ENCODE measurements around the gene SPOCK2.
"Not testable (repeated sequence)": the region's sequence is repeated elsewhere in the genome, so short reads cannot be mapped to it uniquely, and the experiment has no call there.

The SPOCK2 gene, protein sequence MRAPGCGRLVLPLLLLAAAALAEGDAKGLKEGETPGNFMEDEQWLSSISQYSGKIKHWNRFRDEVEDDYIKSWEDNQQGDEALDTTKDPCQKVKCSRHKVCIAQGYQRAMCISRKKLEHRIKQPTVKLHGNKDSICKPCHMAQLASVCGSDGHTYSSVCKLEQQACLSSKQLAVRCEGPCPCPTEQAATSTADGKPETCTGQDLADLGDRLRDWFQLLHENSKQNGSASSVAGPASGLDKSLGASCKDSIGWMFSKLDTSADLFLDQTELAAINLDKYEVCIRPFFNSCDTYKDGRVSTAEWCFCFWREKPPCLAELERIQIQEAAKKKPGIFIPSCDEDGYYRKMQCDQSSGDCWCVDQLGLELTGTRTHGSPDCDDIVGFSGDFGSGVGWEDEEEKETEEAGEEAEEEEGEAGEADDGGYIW

DNA sequence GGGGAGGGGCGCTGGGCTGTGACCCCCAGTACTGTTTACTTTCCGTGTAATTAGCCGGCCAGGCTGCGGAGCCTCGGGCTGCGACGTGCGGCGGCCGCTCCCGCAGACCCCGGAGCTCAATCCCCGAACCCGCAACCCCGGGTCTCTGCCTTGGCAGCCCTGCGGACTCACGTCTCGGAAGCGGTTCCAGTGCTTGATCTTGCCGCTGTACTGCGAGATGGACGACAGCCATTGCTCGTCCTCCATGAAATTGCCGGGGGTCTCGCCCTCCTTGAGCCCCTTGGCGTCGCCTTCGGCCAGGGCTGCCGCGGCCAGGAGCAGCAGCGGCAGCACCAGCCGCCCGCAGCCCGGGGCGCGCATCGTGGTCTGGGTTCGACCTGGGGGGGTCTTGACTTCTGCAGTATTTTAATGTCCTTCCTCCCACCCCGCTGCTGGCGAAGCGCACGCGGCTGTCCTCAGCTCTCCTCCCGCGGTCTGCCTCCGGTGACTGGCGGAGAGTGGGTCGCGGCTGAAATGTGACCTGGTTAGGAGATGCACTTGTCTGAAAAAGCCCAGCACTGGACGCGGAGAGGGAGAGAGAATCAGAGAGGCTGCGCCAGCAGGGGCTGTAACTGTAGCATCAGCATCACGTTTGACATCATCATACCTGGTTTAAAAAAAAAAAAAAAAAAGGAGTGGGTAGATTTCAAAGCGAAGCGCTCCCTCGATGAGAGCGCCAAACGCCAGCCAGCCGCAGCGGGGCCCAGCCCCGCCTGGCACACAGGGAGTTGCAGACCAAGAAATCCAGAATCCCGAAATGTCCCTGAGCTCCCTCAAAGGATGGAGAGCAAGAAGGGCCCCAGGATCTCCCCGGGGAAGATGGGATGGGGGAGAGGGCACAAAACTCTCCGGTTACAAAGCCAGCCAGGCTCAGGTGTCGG, at the start of gene SPOCK2:
SPOCK2 (minus strand) TSS at position 583 of the 920 bp plus-strand sequence; CDS start at position 360, 223 bp downstream.
- peak; percentile 42 to 46 (median 44) for DNase-seq (ENCODE audit: low read depth in 3 of 3, low spot score in 1 of 3)

DNA sequence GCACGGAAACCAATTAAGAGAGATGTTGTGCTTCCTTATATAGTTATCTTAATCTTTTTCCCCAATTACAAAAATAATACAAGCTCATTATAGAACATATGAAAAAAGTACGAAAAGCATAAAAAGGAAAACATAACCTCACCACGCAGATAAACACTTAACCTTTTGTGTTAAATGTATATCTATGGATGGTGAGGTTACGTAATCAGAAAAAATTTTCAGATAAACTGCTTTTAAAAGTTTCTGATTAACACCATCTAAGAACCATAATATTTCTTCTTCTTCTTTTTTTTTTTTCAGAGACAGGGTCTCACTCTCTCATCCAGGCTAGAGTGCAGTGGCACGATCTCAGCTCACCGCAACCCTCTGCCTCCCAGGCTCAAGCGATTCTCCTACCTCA, 49.2 kb upstream of the SPOCK2 start:
- no peak for DNase-seq (ENCODE audit: low read depth in 3 of 3, low spot score in 1 of 3)

DNA sequence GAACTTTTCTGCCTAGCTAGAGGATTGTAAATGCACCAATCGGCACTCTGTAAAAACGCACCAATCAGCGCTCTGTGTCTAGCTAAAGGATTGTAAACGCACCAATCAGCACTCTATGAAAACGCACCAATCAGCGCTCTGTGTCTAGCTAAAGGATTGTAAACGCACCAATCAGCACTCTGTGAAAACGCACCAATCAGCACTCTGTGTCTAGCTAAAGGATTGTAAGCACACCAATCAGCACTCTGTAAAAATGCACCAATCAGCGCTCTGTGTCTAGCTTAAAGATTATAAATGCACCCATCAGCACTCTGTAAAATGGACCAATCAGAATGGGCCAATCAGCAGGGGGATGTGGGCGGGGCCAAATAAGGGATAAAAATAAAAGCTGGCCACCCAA, 47.9 kb upstream of the SPOCK2 start:
- not testable (repeated sequence) for DNase-seq (ENCODE audit: low read depth in 3 of 3, low spot score in 1 of 3)

DNA sequence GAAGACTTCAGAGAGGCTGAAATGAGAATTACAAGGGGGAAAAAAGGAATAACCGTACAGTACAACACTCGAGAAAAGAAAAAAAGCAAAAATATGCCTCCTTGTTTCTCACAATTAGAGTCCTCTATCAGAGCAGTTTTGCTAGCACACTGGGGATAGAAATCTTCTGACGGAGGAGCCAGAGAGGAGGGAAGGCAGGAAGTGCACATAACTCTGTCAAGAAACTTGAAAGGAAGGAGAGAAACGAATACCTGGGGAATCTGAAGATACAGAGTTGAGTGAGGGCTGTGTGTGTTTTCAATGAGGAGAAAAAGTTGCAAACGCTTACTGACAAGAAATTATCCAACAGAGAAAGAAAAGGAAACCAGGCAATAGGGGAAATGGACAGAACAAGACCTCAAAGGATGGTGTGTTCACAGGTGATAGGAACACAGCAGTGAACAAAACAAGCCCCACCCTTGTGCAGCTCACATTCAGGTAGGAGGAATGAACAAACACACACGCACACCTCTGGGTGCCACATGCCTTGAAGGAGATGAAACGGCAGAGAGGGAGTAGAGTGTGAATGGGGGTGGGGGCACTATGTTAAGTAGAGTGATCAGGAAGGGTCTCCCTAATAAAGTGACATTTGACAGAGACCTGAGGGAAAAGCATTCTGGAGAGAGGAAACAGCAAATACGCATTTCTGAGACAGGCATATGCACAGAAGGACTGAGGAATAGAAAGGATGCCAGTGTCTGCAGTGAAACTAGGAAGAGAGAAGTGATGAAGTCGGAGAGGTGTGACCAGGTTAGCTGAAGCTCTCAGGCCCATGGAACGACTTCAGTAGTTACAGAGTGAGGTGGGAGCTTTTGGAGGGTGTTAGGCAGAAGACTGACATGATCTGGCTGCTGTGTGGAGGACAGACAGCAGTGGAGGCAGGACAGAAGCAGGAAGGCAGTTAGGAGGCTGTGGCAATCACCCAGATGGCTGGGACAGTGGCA, 46.7 kb upstream of the SPOCK2 start:
- DNase-seq (ENCODE audit: low read depth in 3 of 3, low spot score in 1 of 3) = no peak

DNA sequence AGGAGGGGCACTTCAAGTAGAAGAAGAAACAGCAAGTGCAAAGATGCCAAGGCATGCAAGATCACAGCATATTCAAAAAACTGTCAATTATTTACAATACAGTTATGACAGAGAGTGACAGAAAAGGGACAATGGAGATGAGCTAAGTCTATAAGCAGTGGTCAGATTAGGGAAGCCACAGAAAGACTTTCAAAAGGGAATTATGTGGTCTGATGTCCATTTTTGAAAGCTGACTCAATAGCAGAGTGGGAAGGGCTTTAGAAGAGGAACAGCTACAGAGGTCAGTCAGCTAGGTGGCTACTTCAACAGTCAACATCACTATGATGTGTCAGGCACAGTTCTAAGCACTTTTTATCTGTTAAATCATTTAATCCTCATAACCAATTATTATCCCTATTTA, 45.2 kb upstream of the SPOCK2 start:
- no peak for DNase-seq (ENCODE audit: low read depth in 3 of 3, low spot score in 1 of 3)

DNA sequence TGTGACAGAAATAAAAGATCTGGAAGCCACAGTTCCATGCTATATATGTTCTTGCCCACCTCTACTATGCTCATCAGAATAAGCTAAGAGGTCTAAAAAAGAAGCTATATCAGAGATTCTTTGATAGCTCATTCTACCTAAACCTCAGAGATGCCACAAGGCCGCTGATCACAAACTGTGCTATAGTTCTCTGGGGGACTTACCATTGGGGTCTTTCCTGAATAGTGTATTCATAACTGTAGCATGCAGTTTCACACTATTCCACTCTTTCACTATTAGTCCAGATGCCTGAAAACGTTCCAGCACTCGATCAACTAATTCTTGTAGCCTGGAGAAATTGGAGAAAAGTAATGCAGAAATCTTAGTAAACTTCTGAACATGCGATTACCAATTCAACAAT, 44.5 kb upstream of the SPOCK2 start:
- DNase-seq (ENCODE audit: low read depth in 3 of 3, low spot score in 1 of 3) = no peak

DNA sequence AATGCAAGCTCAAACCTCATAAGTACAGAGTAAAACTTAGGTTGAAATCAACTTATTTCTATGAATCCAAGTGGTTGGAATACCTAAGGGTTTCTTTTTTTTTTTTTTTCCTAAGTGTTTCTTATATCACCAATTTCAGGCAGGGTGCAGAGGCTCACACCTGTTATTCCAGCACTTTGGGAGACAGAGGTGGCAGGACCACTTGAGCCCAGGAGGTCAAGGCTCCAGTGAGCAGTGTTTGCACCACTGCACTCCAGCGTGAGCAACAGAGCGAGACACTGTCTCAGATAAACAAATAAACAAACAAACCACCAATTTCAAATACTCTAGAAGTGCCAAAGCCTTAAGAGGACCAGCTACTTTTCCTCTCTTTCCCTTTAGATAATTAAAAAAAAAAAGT, 39.2 kb upstream of the SPOCK2 start:
- no peak for DNase-seq (ENCODE audit: low read depth in 3 of 3, low spot score in 1 of 3)

DNA sequence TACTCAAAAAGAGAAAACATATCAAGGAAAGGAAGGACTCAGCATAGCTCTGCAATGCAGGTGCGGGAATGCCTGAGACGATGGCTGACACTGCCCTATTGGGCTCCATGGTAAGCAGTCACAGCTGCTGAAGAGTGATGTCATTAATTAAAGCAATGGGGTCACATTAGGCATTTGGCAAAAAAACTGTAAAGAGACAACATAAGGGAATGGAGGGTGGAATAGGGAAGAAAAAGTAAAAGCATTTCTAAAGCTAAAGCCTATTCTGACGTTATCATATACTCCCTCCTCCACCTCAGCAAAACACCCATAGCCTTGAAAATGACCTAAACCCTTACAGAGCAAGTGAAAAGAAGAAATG, 38.5 kb upstream of the SPOCK2 start:
- no peak for DNase-seq (ENCODE audit: low read depth in 3 of 3, low spot score in 1 of 3)

DNA sequence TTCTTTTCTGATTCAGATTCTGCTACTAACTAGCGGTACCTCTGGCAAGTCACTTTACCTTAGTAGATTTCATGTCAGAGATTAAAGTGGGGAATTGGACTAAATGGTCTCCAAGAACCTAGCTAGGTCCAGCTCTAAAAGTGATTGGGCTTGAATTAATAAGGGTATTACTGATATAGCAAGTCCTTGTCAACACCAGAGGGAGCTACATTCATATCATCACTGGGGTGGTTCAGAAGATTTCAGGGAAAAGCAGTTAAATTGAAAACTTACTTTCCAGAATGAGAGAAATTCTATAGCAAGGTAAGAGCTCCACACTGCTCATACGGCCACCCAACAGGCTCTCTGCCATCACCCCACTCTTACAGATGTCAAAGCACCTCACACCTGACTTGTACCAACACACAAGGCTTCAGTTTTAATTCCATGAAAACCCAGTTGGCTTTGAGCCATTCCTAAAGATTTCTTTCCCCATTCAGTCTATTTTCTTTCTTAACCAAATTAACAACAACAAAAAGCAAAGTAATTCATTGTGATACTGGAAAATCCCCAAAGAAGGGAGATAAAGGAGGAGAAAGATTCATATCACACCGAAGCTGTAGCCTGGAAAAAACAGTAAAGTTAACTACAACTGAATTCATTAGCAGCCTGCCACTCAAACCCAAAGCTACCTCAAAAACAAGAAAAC, 38.0 kb upstream of the SPOCK2 start:
- no peak for DNase-seq (ENCODE audit: low read depth in 3 of 3, low spot score in 1 of 3)

DNA sequence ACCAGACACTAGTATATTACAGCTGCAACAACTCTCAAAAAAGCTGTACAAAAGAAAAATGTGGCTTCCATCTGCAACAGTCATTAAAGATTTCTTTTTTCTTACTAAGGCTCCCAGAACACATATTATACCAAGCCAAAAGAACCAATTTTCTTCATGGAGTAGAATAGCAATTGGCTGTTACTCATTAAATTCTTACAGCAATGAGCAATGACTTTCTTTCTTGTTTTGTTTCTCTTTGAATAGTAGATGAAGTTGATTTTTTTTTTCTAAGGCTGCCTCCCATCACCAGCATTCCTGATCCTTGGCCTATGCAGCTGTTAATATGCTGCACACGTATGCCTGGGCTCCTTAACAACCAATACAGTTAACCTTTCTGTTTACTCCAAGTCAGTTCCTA, 36.6 kb upstream of the SPOCK2 start:
- no peak for DNase-seq (ENCODE audit: low read depth in 3 of 3, low spot score in 1 of 3)

DNA sequence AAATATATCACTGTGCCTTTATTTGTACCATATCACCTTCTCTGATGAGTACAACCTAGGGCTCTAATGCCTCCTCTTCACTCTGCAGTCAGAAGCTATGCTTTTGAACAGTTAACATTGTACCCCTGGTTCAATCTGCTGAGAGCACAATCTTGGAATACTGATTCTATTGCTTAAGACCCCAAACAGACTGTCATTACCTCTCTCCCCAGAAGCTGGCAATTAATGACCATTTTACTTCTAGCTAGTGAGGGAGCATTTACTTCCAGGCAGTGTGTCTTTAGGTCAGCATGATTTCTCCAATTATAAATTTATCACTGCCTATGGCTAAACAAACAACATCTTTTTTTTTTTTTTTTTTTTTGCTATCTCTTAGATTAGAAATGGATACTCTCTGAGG, 36.0 kb upstream of the SPOCK2 start:
- no peak for DNase-seq (ENCODE audit: low read depth in 3 of 3, low spot score in 1 of 3)

DNA sequence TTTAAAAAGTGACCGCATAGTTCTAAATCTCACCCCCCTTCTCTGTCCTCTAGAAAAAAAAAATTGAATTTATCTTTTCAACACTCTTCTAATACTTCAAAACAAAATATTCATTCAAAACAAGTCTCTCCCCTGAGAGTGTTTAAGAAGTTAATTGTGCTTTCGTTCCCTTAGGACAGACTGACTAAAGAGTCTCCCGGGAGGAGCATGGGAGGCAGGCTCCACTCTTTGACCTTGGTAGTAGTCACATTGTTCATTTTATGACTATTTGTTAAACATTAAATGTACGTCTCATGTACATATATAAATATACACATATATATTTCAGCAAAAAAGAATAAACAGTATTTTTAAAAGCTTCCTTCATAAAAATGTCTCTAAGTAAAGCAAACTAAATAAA, 35.3 kb upstream of the SPOCK2 start:
- no peak for DNase-seq (ENCODE audit: low read depth in 3 of 3, low spot score in 1 of 3)

DNA sequence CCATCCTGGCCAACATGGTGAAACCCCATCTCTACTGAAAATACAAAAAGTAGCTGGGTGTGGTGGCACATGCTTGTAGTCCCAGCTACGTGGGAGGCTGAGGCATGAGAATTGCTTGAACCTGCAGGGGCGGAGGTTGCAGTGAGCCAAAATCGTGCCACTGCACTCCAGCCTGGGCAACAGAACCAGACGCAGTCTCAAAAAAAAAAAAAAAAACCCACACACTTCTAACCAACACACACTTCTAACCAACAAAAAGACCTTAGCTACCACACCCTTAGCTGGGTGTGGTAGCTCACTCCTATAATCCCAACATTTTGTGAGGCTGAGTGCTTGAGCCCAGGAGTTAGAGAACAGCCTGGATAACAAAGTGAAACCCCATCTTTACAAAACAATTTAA, 33.9 kb upstream of the SPOCK2 start:
- no peak for DNase-seq (ENCODE audit: low read depth in 3 of 3, low spot score in 1 of 3)

DNA sequence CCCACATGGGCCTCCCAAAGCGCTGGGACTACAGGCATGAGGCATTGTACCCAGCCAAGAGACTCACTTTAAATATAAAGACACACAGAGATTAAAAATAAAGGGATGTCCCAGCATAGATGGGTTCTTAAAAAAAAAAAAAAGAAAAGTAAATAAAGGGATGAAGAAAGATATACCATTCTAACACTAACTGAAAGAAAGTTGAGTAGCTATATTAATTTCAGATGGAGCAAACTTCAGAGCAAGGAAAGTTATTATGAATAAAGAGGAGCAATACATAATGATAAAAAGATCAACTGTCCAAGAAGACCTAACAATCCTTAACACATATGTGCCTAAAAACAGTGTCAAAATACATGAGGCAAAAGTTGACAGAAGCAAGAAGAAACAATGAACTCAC, 33.0 kb upstream of the SPOCK2 start:
- no peak for DNase-seq (ENCODE audit: low read depth in 3 of 3, low spot score in 1 of 3)

DNA sequence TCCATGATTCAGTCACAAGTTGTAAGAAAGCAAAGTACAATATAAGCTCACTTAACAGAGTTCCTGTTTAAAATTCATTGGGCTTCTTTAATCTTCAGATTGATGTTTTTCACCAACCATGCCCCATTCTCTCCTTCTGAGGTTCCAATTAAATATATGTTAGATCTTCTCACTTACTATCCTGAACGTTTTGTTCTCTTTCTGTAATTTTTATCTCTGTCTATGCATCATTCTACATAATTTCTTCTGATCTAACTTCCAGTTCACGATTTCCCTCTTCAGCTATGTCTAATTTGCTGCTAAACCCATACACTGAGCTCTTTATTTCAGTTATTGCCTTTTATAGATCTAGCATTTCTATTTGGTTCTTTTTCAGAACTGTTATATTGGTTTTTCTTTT, 28.0 kb upstream of the SPOCK2 start:
- no peak for DNase-seq (ENCODE audit: low read depth in 3 of 3, low spot score in 1 of 3)

DNA sequence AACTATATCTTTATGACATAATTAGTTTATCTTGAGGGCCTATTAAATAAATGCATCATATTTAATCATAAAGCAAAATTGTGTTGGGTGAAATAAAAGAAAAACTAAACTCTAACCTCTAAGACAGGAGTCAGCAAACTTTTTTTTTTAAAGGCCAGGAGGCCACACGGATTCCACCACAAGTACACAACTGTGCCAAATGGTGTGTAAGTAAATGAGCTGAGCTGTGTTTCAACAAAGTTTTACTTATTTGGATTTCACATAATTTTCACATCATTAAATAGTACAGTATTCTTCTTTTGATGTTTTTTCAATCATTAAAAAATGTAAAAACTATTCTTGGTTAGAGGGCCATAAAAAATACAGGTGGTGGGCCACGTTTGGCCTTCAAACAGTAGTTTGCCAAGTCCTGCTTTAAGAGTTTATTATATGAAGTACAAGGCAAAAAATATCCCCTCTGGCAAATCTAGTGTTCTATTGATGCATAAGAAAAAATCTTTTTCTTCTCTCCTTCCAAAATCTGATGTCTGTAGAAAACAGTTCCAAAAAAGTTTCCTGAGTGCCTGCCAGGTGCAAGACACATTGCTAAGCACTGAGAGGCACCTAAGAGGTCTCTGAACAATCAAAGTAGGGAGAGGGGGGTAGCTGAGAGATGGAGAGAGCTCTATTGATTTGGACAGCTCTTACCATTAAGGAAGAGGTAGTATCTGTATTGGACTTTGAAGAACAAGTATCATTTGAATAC, 26.5 kb upstream of the SPOCK2 start:
- no peak for DNase-seq (ENCODE audit: low read depth in 3 of 3, low spot score in 1 of 3)

DNA sequence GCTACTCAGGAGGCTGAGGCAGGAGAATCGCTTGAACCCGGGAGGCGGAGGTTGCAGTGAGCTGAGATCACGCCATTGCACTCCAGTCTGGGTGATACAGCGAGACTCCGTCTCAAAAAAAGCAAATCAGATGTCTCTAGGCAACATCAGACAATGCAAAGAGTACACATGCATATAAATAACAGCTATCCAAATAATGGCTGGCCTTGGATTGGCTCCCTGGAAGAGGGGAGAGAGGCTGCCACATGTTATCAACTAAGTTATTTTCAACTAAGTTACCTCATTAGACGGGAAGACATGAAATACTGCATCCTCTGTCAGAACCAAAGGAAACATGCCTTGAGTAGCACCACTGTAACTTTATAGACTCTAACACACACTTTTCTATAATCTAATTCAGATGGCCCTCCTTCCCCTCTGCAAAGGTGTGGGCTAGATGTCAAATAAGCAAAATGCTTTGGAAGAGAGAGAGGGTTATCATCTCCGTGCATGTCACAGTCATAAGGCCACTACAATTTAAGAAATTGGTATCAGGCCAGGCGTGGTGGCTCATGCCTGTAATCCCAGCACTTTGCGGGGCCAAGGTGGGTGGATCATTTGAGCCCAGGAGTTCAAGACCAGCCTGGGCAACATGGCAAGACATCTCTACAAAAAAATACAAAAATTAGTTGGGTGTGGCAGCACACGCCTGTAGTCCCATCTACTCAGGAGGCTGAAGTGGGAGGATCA, 22.5 kb upstream of the SPOCK2 start:
- DNase-seq (ENCODE audit: low read depth in 3 of 3, low spot score in 1 of 3) = no peak

DNA sequence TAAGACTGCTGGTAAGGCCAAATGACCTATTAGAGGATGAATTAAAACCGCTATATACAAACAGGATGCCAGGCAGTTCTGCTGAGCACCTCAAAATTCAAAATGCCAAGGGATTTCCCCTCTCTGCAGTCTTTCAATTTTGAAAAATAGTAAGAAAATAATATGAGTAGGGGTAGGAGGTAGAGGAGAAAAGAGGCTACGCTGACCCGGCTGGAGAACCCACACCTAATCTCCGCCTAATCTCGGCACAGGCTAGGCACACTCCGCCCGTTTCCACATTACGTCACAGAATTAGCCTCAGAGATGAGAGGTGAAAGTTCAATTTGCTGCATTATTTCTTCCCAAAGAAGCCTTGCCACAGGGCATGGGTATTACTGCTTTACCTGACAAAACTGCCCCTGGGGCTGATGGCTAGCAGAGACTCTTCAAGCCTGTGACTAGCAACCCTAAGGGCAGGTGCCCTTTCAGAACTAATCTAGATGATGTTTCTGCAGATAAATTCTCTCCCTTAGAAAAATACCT, 21.3 kb upstream of the SPOCK2 start:
- no peak for DNase-seq (ENCODE audit: low read depth in 3 of 3, low spot score in 1 of 3)
